Stimulated activated memory B cell treated with anti-CD40 and anti-IgM and Interleukin-4, amounts not matched to agents 10 μg/mL and 1 μg/mL and 100 μg/mL, for 72 hours (primary cell): Measurements from ENCODE around the gene PLEKHM3.
A peak's percentile ranks its signal among the peaks of the same experiment; 100 is the strongest.
"Not testable (repeated sequence)": the region's sequence is repeated elsewhere in the genome, so short reads cannot be mapped to it uniquely, and the experiment has no call there.

Source experiments
- ATAC-seq: fragments of 150-1000 bp; cut with Tn5 transposase; 2 replicates; pipeline ENCODE4 v1.10.0; 2021
- H3K27ac Mint-ChIP-seq: one replicate; pipeline ENCODE4 v1.8.0; 2022; ENCODE audit warnings: mild to moderate bottlenecking, mixed read lengths
- H3K27me3 Mint-ChIP-seq: one replicate; pipeline ENCODE4 v1.8.0; 2022; ENCODE audit warnings: mixed read lengths
- H3K36me3 Mint-ChIP-seq: one replicate; pipeline ENCODE4 v1.8.0; 2022; ENCODE audit warnings: mixed read lengths
- H3K4me1 Mint-ChIP-seq: one replicate; pipeline ENCODE4 v1.8.0; 2022; ENCODE audit warnings: mixed read lengths
- H3K4me3 Mint-ChIP-seq: one replicate; pipeline ENCODE4 v1.8.0; 2022; ENCODE audit warnings: mild to moderate bottlenecking, moderate library complexity, mixed read lengths
- H3K9me3 Mint-ChIP-seq: one replicate; pipeline ENCODE4 v1.8.0; 2022; ENCODE audit warnings: mixed read lengths

PLEKHM3 gene

DNA sequence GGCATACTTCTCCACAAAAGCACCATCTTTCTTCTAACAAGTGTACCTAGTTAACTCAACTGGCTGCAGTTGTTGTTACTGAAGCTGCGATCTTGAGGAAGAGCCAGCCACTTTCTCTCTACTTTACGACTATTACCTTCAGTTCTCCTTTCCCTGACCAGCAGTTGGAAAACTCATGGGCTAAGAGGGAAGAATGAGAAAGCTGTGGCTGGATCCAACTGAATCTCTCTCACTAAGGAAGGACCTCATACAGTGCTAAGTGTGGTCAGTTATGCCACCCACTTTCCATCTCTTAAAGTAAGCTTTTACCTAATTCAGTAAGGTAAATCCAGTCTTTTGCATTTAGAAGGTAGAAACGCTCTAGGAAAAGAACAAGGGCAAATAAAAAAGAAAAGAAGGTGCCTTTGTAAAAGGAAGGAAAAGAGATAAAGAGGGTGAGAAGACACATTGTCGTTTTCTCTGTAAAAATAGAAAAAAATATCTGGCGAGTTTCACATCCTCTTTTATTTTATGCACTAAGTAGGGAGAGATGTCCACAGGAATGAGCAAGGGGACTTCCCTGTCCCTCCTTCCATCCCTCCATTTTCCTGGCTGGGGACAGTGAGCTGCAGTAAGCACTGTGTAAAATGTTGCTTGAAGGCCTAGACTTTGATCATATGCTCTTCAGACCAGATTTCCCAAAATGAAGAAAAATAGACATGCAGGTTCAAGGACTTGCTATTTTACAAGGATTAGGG, 73.4 kb downstream of the PLEKHM3 start:
- Mint-ChIP-seq H3K36me3 (peaks cover 12% of the 10 kb centered on the region), H3K4me1 (peaks cover 16% of the 10 kb centered on the region), H3K9me3 (no peaks in the 10 kb centered on the region), H3K27ac (peak overlapping the region; percentile 32), H3K27me3 (no peaks in the 10 kb centered on the region), H3K4me3 (no peak overlapping the region)
- no peak for ATAC-seq

DNA sequence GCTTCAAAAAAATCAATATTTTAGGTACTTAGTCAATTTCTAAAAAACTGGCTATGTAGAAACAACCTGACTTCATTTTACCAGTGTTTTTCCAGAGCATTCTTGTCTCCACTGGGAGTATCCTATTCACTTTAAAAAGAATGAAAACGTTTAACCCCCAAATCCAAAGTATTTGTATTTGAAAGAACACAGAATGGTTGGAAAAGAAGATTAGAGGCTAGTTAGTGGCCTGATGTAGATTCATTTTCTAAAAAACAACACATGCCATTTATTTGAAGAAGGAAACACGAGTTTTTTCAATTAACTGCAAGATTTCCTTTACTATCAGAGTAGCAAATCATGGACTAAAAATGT, 74.6 kb downstream of the PLEKHM3 start:
- Mint-ChIP-seq H3K36me3 (peaks cover 9% of the 10 kb centered on the region), H3K27me3 (no peaks in the 10 kb centered on the region), H3K4me3 (no peak overlapping the region), H3K9me3 (no peaks in the 10 kb centered on the region), H3K27ac (no peak overlapping the region), H3K4me1 (peaks cover 16% of the 10 kb centered on the region)
- ATAC-seq: no peak

DNA sequence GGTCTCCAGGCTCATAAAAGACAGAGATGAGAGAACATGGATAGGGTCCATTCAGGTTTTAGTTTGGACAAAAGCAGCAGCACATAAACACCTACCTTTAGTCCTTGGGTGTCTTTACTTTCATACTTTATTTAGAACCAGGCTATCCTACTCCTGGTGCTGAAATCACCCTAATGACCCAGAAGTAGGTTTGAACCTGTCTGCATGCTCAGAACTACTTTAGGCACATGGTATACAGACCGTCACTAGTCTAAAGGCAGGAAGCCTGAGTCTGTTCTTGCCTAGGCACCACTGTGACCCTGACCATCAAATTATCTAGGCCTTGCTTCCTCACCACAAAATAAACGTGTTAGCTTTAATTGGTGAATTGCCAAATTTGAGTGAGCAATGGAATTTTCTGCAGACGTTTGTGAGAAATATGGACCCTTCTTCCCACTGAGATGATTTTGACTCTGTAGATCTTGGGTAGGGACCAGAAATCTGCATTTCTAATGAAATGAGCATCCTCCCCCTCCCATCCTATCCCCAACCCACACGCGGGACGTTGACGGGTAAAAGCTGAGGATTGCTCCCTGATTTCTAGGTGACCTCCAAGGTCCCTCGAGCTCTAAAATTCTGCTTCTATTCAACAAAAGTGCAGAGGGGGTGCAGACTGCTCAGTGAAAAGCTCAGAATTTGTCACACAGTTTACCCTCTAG, 75.1 kb downstream of the PLEKHM3 start:
- Mint-ChIP-seq H3K4me1 (peaks cover 16% of the 10 kb centered on the region), H3K27me3 (no peaks in the 10 kb centered on the region)

DNA sequence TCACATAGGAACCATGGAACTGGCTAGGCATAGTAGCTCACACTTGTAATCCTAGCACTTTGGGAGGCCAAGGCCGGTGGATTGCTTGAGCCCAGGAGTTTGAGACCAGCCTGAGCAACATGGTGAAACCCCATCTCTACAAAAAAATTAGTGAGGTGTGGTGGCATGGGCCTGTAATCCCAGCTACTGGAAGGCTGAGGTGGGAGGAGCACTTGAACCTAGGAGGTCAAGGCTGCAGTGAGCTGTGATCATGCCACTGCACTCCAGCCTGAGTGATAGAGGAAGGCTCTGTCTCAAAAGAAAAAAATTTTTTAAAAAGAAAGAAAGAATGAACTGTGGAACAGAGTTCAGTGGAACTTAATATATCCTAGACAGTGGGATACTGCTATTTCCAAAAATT, 76.1 kb downstream of the PLEKHM3 start:
- not testable (repeated sequence) for H3K27ac Mint-ChIP-seq, H3K4me3 Mint-ChIP-seq, H3K9me3 Mint-ChIP-seq, H3K27me3 Mint-ChIP-seq, ATAC-seq
- Mint-ChIP-seq H3K4me1 (peaks cover 16% of the 10 kb centered on the region), H3K36me3 (peaks cover 19% of the 10 kb centered on the region)

More for the DNA sequence above, 75.1 kb downstream of the PLEKHM3 start:
- Mint-ChIP-seq H3K27ac (no peak overlapping the region), H3K36me3 (peaks cover 9% of the 10 kb centered on the region), H3K9me3 (no peaks in the 10 kb centered on the region), H3K4me3 (no peak overlapping the region)
- ATAC-seq: no peak

DNA sequence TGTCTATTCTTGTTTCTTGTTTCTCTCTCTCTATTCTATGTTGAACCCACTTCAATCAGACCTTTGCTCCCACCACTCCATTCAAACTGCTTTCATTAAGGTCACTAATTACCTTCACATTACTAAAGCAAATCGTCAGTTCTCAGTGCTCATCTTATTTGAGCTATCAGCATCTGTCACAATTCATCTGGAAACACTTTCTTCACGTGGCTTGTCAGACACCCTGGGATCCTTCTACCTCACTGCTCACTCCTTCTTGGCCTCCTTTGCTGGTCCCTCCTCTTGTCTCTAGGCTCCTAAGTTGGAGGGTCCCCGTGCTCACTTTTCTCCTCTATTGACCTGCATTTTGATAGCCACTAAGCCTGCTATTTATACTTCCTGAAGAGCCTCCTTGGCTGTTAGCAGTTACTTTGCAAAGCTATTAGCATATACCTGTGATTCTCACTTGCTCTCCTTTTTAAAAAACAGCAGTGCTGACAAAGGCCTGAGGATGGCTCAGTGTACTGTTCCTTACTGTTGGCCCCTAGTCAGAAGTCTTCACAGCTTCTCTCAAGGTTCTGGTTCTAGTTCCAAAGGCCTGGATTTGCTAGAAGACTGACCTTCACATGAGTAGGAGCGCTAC, 80.2 kb downstream of the PLEKHM3 start:
- H3K36me3 Mint-ChIP-seq: peaks cover 43% of the 10 kb centered on the region
- peaks cover 6% of the 10 kb centered on the region for H3K4me1 Mint-ChIP-seq
- no peak overlapping the region for H3K27ac Mint-ChIP-seq
- ATAC-seq: no peak
- no peaks in the 10 kb centered on the region for H3K9me3 Mint-ChIP-seq
- H3K4me3 Mint-ChIP-seq: no peak overlapping the region
- no peaks in the 10 kb centered on the region for H3K27me3 Mint-ChIP-seq

DNA sequence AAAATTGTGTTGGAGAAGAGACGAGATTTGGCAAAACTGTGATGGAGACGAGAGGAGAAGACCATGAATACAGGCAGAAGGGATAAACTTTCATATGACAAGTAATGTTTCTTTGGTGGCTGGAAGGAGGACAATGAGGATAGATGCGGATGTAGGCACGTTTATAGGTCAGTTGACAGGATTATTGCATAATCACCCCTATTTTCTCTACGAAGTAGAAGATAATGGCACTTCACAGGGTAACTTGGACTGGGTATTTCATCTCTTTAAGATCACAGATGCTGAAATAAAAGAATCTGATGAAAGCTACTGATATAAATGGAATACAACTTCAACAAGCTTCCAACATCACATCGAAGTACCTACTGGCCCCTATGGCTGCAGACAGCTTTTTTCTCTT, 81.0 kb downstream of the PLEKHM3 start:
- peaks cover 6% of the 10 kb centered on the region for H3K4me1 Mint-ChIP-seq
- no peaks in the 10 kb centered on the region for H3K9me3 Mint-ChIP-seq
- H3K27me3 Mint-ChIP-seq: no peaks in the 10 kb centered on the region
- H3K27ac Mint-ChIP-seq: no peak overlapping the region
- no peak for ATAC-seq
- H3K4me3 Mint-ChIP-seq: no peak overlapping the region
- peaks cover 49% of the 10 kb centered on the region for H3K36me3 Mint-ChIP-seq

DNA sequence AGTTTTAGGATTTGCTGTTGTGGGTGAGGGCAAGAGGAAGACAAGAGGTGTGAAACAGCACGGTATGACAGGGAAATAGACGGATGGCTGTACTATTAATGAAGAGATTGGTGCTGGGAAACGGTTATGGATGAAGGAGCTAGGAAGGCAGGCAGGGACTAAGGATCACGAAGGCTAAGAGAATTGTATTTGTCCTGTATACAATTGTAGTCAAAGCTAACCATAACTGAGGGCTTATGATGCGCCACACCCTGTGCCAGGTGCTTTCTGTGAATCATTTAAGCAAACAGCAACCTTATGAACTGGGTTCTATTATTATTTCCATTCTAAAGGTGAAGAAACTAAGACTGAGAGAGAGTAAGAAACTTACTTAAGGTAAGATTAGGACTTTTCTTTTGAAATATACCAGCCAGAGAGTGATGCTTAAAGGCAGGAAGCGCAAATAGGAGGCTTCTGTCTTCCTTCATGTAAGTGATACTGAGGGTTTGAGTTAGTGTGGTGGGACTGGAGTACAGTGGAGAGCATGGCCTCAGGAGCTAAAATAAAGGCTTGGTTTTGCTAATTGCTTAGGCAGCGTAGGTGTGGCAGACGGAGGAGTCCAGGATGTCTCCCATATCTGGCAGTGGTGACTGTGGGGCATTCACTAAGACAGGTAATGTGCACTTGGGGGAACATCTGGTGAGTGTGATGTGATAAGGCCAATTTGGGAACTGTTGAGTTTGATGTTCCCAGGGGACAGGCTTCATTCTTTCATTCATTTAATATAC, 85.8 kb downstream of the PLEKHM3 start:
- H3K4me1 Mint-ChIP-seq: peaks cover 6% of the 10 kb centered on the region
- no peak for ATAC-seq
- no peaks in the 10 kb centered on the region for H3K9me3 Mint-ChIP-seq
- peaks cover 39% of the 10 kb centered on the region for H3K36me3 Mint-ChIP-seq
- no peak overlapping the region for H3K27ac Mint-ChIP-seq
- H3K27me3 Mint-ChIP-seq: no peaks in the 10 kb centered on the region
- H3K4me3 Mint-ChIP-seq: no peak overlapping the region

DNA sequence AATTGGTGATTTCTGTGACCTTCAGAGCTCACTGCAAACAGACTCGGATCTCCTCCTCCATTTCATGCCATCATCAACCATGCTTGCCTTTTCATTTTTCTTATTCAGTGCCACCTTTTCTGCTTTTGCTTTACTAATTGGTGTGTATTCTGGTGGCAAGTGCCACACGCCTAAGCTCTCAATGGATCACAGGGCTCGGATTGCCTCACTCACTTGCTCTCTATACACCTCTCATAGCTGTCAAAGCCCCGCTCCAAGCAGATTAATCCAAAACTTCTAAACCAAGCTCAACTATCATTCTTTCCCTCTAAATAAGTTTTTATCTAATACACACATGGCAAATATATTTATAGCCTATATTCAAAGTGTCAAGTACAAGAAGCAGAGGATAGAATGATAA, 86.4 kb downstream of the PLEKHM3 start:
- no peaks in the 10 kb centered on the region for H3K27me3 Mint-ChIP-seq
- H3K4me3 Mint-ChIP-seq: no peak overlapping the region
- no peak for ATAC-seq
- no peak overlapping the region for H3K27ac Mint-ChIP-seq
- no peaks in the 10 kb centered on the region for H3K9me3 Mint-ChIP-seq
- peaks cover 32% of the 10 kb centered on the region for H3K36me3 Mint-ChIP-seq
- H3K4me1 Mint-ChIP-seq: peaks cover 6% of the 10 kb centered on the region

DNA sequence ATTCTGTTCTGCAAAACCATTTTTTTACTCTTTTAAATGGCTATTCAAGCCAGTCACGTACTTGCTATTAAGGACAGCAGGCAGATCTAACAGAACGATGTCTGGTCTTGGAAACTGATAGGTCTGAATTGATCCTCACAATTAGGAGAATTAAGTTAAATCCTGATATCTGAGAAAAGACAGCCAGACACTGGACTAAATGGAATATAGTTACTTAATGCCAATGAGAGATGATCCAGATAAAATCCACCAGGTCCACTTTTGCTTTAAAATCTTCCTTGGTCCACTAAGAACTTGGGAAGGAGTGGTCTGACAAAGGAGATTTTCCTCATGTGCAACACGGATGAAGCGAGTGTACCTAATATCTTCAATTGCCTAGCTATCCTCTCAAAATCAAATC, 86.9 kb downstream of the PLEKHM3 start:
- H3K4me3 Mint-ChIP-seq: no peak overlapping the region
- ATAC-seq: no peak
- no peak overlapping the region for H3K27ac Mint-ChIP-seq
- H3K27me3 Mint-ChIP-seq: no peaks in the 10 kb centered on the region
- no peaks in the 10 kb centered on the region for H3K9me3 Mint-ChIP-seq
- peaks cover 6% of the 10 kb centered on the region for H3K4me1 Mint-ChIP-seq
- H3K36me3 Mint-ChIP-seq: peaks cover 30% of the 10 kb centered on the region

DNA sequence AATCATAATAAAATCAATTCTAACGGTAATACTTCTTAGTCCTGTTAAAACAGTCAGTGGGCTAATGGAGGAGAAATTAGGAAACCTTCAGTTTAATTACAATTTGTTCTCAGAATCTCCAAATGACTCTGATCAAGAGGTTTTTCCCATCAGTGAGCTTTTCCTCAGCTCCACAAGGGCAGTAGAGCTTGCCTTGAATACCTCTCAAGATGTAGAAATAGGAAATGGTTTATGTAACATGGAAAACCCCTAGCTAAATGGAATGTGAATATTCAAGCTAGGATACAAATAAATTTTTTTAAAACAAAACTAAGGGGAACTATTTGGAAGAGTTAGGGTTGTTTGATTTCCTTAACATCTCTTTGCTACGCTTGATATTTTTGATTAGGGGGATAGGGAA, 87.5 kb downstream of the PLEKHM3 start:
- H3K36me3 Mint-ChIP-seq: peaks cover 27% of the 10 kb centered on the region
- H3K27ac Mint-ChIP-seq: no peak overlapping the region
- H3K9me3 Mint-ChIP-seq: no peaks in the 10 kb centered on the region
- H3K27me3 Mint-ChIP-seq: no peaks in the 10 kb centered on the region
- H3K4me1 Mint-ChIP-seq: peaks cover 6% of the 10 kb centered on the region
- H3K4me3 Mint-ChIP-seq: no peak overlapping the region
- no peak for ATAC-seq

DNA sequence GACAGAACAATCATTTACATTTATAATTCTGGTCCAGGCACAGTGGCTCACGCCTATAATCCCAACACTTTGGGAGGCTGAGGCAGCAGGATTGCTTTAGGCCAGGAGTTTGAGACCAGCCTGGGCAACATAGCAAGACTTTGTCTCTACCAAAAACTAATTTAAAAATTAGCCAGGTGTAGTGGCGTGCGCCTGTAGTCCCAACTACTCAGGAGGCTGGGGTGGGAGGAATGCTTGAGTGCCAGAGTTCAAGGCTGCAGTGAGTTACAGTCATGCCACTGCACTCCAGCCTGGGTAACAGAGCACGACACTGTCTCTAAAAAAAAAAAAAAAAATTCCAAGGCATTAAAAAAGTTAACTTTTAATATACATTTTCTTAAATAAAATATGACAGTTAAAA, 88.1 kb downstream of the PLEKHM3 start:
- no peak overlapping the region for H3K4me3 Mint-ChIP-seq
- no peak for ATAC-seq
- no peak overlapping the region for H3K27ac Mint-ChIP-seq
- peaks cover 23% of the 10 kb centered on the region for H3K36me3 Mint-ChIP-seq
- H3K27me3 Mint-ChIP-seq: no peaks in the 10 kb centered on the region
- H3K4me1 Mint-ChIP-seq: peaks cover 6% of the 10 kb centered on the region
- H3K9me3 Mint-ChIP-seq: no peaks in the 10 kb centered on the region

DNA sequence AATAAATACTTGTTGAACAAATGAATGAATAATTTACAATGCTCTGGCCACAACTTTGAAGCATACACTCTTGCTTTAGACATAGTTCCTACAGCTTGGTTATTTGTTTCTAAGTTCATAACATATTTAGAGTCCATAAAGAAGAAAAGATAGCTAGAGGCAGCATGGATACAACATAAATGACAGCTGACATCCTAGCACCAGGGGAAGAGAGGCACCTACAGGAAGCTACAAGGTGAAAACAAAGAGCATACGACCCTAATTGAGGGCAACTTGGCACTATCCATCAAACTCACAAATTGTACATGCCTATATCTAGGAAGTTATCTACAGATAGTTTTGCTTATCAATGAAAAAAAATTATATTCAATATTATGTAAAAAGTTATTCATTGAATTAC, 88.9 kb downstream of the PLEKHM3 start:
- Mint-ChIP-seq H3K9me3 (no peaks in the 10 kb centered on the region), H3K36me3 (peaks cover 14% of the 10 kb centered on the region), H3K4me1 (peaks cover 3% of the 10 kb centered on the region), H3K27ac (no peak overlapping the region), H3K27me3 (no peaks in the 10 kb centered on the region), H3K4me3 (no peak overlapping the region)
- ATAC-seq: no peak

DNA sequence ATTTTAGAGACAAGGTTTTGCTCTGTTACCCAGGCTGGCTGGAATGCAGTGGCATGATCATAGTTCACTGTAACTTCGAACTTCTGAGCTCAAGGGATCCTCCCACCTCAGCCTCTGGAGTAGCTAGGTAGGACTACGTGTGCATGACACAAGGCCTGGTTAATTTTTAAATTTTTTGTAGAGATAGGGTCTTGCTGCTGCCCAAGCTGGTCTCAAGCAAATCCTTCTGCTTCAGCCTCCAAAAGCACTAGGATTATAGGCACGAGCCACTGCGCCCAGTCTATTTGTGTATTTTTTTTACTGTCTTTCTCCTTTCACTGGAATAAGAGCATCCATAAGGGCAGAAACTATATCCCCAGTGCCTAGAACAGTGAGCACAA, 89.3 kb downstream of the PLEKHM3 start:
- Mint-ChIP-seq H3K4me1 (no peaks in the 10 kb centered on the region), H3K9me3 (no peaks in the 10 kb centered on the region), H3K36me3 (peaks cover 14% of the 10 kb centered on the region), H3K27me3 (no peaks in the 10 kb centered on the region), H3K27ac (no peak overlapping the region), H3K4me3 (no peak overlapping the region)
- no peak for ATAC-seq

DNA sequence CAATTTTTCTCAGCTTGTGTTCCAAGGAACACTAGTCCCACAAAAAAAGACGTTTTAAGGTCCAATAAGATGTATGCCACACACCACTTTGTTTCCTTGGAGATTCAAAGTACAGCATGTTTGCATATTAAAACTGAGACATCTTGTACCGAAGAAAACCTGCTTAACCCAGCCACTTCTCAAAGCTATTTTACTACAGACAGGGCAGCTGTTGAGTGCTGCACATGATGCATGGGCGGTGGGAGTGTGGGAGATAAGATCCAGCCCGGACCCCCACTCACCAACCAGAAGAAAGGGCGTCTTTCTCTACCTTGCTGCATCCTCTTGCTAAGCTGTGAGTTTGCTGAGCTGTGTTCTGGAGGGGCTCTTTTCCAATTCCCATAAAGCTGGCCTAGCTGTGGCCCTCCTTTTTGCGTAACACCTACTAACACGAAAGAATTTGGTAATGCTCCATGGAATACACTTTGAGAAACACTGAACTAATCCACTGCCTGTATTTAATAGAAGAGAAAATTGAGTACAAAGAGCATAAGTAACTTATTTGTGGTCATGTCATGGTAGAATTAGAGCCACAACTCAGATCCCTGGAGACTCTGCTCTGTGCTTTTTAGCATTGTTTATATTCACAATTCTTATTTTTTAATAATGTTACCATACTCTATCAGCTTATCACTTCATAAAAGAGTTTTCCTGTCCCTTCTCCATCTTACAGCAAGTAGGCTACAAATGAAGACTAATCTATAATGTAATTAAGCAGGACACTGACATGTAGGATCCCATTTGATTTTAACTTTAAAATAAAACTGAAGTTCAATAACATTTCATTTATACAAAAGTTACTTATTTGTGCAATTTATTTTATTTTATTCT, 90.0 kb downstream of the PLEKHM3 start:
- Mint-ChIP-seq H3K4me1 (no peaks in the 10 kb centered on the region), H3K27me3 (no peaks in the 10 kb centered on the region), H3K4me3 (no peak overlapping the region), H3K36me3 (peaks cover 20% of the 10 kb centered on the region), H3K27ac (no peak overlapping the region), H3K9me3 (no peaks in the 10 kb centered on the region)
- ATAC-seq: no peak

DNA sequence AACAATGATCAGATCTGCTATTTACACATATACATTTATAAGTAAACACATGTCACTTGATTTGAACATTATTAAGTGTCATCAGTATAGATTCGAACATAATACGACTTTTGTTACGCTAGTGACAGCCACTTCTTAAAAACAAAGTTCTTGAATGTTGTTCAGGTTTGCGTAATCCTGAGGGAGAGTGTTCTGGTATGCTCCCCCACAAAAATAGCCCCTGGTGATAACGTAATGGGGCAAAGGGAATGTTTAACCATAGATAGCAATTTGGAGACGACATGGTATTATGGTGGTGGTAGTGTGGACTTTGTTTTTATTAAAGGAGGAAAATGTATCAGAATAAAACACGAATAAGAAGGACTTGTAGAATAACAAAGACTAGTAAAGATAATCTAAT, 90.6 kb downstream of the PLEKHM3 start:
- Mint-ChIP-seq H3K36me3 (peaks cover 19% of the 10 kb centered on the region), H3K27me3 (no peaks in the 10 kb centered on the region), H3K9me3 (no peaks in the 10 kb centered on the region), H3K27ac (no peak overlapping the region), H3K4me3 (no peak overlapping the region), H3K4me1 (no peaks in the 10 kb centered on the region)
- ATAC-seq: no peak
